Measurements from ENCODE around the gene MAPK11. TPM values are rescaled to one million over a fixed set of nuclear protein-coding genes. Genes with fewer than 3 reads are reported as not detected.
"Not testable (repeated sequence)": the region's sequence is repeated elsewhere in the genome, so short reads cannot be mapped to it uniquely, and the experiment has no call there.

Gene MAPK11
- total RNA-seq, 1 experiment from 2014 or later: 7.6 TPM

GRCh38 chr22:50277761-50278160, 7.6 kb upstream of the MAPK11 start:
- no peak for DNase-seq (ENCODE audit: low read depth)

GRCh38 chr22:50276143-50276542, 6.0 kb upstream of the MAPK11 start:
- DNase-seq (ENCODE audit: low read depth): peak; percentile 51

GRCh38 chr22:50275181-50276055, 5.2 kb upstream of the MAPK11 start:
- no peak for DNase-seq (ENCODE audit: low read depth)

- DNase-seq (ENCODE audit: low read depth): no peak
Measured at GRCh38 chr22:50274771-50275170, 4.6 kb upstream of the MAPK11 start.

GRCh38 chr22:50274311-50274710, 4.1 kb upstream of the MAPK11 start:
- DNase-seq (ENCODE audit: low read depth): peak; percentile 57

GRCh38 chr22:50273781-50274180, 3.6 kb upstream of the MAPK11 start:
- not testable (repeated sequence) for DNase-seq (ENCODE audit: low read depth)

GRCh38 chr22:50273352-50273751, 3.2 kb upstream of the MAPK11 start:
- not testable (repeated sequence) for DNase-seq (ENCODE audit: low read depth)

GRCh38 chr22:50272044-50272802, 2.0 kb upstream of the MAPK11 start:
- no peak for DNase-seq (ENCODE audit: low read depth)

- peak; percentile 41 for DNase-seq (ENCODE audit: low read depth)
Measured at GRCh38 chr22:50271519-50271970, 1.4 kb upstream of the MAPK11 start.

- DNase-seq (ENCODE audit: low read depth): peak; percentile 63
Measured at GRCh38 chr22:50270666-50271394, 650 bp upstream of the MAPK11 start.

GRCh38 chr22:50269573-50269969, 609 bp downstream of the MAPK11 start:
- no peak for DNase-seq (ENCODE audit: low read depth)

- no peak for DNase-seq (ENCODE audit: low read depth)
Measured at GRCh38 chr22:50268655-50269113, 1.5 kb downstream of the MAPK11 start.

- no peak for DNase-seq (ENCODE audit: low read depth)
Measured at GRCh38 chr22:50267591-50268390, 2.4 kb downstream of the MAPK11 start.

GRCh38 chr22:50266994-50267393, 3.2 kb downstream of the MAPK11 start:
- no peak for DNase-seq (ENCODE audit: low read depth)

GRCh38 chr22:50264946-50265669, 5.1 kb downstream of the MAPK11 start:
- no peak for DNase-seq (ENCODE audit: low read depth)

- no peak for DNase-seq (ENCODE audit: low read depth)
Measured at GRCh38 chr22:50264104-50264745, 6.0 kb downstream of the MAPK11 start.

GRCh38 chr22:50262973-50263617, 7.1 kb downstream of the MAPK11 start:
- DNase-seq (ENCODE audit: low read depth): no peak

- DNase-seq (ENCODE audit: low read depth): no peak
Measured at GRCh38 chr22:50262460-50262911, 7.7 kb downstream of the MAPK11 start.

Data from LHCN-M2 (cell line).